Measurements from ENCODE around the gene STAT5A. TPM values are rescaled to one million over a fixed set of nuclear protein-coding genes. Genes with fewer than 3 reads are reported as not detected.

STAT5A gene
- total RNA-seq, 1 experiment from 2014 or later, result 6.4 TPM

- no peak overlapping the region for H3K9ac ChIP-seq (ENCODE audit: extremely low read depth, insufficient read length, low read length)
- no peaks in the 10 kb centered on the region for H4K20me1 ChIP-seq (ENCODE audit: control insufficient read depth, insufficient read depth, insufficient read length)
- no peak overlapping the region for H3T11ph ChIP-seq (ENCODE audit: low read length)
- H3K27me3 ChIP-seq (ENCODE audit: insufficient read depth, low read length), result no peaks in the 10 kb centered on the region
- H3K79me1 ChIP-seq (ENCODE audit: insufficient read depth, low read depth, low read length, poor library complexity, severe bottlenecking), result no peaks in the 10 kb centered on the region
- no peak overlapping the region for H3K56ac ChIP-seq (ENCODE audit: insufficient read length, low read depth, low read length)
- no peaks in the 10 kb centered on the region for H3K9me3 Mint-ChIP-seq
- no peak overlapping the region for H3K27ac ChIP-seq (ENCODE audit: insufficient read length, low read depth, low read length)
- H2BK5ac ChIP-seq (ENCODE audit: insufficient read length, low read length), result no peak overlapping the region
- H3K18ac ChIP-seq (ENCODE audit: insufficient read length, low read depth, low read length), result no peak overlapping the region
- no peaks in the 10 kb centered on the region for H3K79me2 ChIP-seq (ENCODE audit: insufficient read depth, low read length)
- H3K4me2 ChIP-seq (ENCODE audit: insufficient read depth, insufficient read length, low read length), result no peak overlapping the region
- no peak overlapping the region for H2AK5ac ChIP-seq (ENCODE audit: insufficient read length, low read length)
- no peak overlapping the region for H3K23ac ChIP-seq (ENCODE audit: insufficient read length, low read depth, low read length)
- H2BK20ac ChIP-seq (ENCODE audit: low read depth, low read length, poor library complexity, severe bottlenecking), result no peak overlapping the region
- no peak for TF ChIP-seq CTCF (conservative IDR thresholded peaks at IDR 0.05)
- no peaks in the 10 kb centered on the region for H3K27me3 Mint-ChIP-seq (ENCODE audit: low read depth)
- H2BK120ac ChIP-seq (ENCODE audit: low read depth, low read length, poor library complexity, severe bottlenecking), result no peak overlapping the region
- no peak overlapping the region for H3K4ac ChIP-seq (ENCODE audit: low read depth, low read length)
- H3K27ac Mint-ChIP-seq, result peak overlapping the region in 2 of 3 experiments; percentile 1 to 62; a peak in 1 of 7 replicates
- no peak overlapping the region for H3K14ac ChIP-seq (ENCODE audit: insufficient read depth, low read length)
- H2BK12ac ChIP-seq (ENCODE audit: insufficient read length, low read depth, low read length), result no peak overlapping the region
- no peak overlapping the region for H4K91ac ChIP-seq (ENCODE audit: insufficient read length, low read depth, low read length)
- peaks cover 50 to 82% (median 67%) of the 10 kb centered on the region in 3 experiments for H3K36me3 Mint-ChIP-seq (ENCODE audit: insufficient read depth in 1 of 3, low read depth in 3 of 3)
- H2AFZ ChIP-seq (ENCODE audit: low read length), result no peak overlapping the region
- peaks cover 17% of the 10 kb centered on the region in 2 experiments for H3K4me1 Mint-ChIP-seq
- H3K9me3 ChIP-seq (ENCODE audit: control insufficient read depth, low read depth, low read length), result no peaks in the 10 kb centered on the region
- no peak overlapping the region for H2BK15ac ChIP-seq (ENCODE audit: low read depth, low read length)
- no peak overlapping the region for H4K8ac ChIP-seq (replicated peaks; ENCODE audit: insufficient read length, low read depth, low read length)
- no peak overlapping the region for H4K5ac ChIP-seq (ENCODE audit: insufficient read length, low read depth, low read length)
- no peaks in the 10 kb centered on the region for H3K23me2 ChIP-seq (ENCODE audit: insufficient read length, low read depth, low read length, poor library complexity, severe bottlenecking)
- H3K4me1 ChIP-seq (ENCODE audit: insufficient read depth, low read length), result no peaks in the 10 kb centered on the region
- no peak overlapping the region; a peak in 1 of 5 replicates for H3K4me3 Mint-ChIP-seq
- no CpG with 5 or more reads among the region's 4 CpGs for WGBS (ENCODE audit: extremely low coverage, insufficient read length, low lambda C conversion rate)
- no peak for DNase-seq
These were observed 33.3 kb downstream of the STAT5A start for GRCh38 chr17:42321555-42321954.
